Astrocyte of the cerebellum (primary cell): ENCODE measurements around the gene PRMT3.
A peak's percentile ranks its signal among the peaks of the same experiment; 100 is the strongest.

Experiments
- DNase-seq: peaks from one replicate; pipeline ENCODE4 v3.0.0-alpha.2; 2011; ENCODE audit warnings: low read depth
- H3K4me3 ChIP-seq: 2 replicates; pipeline ENCODE4 v1.5.1; 2011; ENCODE audit warnings: mild to moderate bottlenecking, low read depth, low read length, moderate library complexity
- in situ Hi-C: cut with HindIII; loops from 2 replicates; pipeline ENCODE4 v1.10.0; 2017; ENCODE audit warnings: low sequenced_read_pairs
- TF ChIP-seq, protein P1 (sequence below): IDR thresholded peaks from 2 replicates; pipeline ENCODE4 v1.5.1; 2012; ENCODE audit warnings: low read length, low read depth, moderate library complexity, mild to moderate bottlenecking; ENCODE audit errors: missing control alignments

PRMT3 gene

DNA sequence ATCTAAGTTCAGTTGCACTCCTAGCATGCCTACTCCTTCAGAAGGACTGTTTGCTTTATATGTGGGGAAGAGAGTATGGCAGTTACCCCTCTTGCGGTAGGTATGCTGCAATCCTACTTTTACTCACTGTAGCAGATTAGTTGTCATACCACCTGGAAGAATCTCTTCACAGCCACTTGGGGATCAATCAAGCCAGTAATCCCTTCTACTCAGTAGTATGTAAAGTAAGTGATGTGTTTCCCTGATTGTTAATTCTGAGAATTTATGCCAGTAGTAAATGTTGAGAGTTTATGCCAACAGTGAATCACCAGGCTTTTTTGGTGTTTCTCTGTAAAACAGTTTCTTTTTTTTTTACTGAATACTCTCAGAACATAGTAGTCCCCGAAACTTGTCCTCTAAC lies 34.4 kb downstream of the PRMT3 start:
- TF ChIP-seq, protein P1, sequence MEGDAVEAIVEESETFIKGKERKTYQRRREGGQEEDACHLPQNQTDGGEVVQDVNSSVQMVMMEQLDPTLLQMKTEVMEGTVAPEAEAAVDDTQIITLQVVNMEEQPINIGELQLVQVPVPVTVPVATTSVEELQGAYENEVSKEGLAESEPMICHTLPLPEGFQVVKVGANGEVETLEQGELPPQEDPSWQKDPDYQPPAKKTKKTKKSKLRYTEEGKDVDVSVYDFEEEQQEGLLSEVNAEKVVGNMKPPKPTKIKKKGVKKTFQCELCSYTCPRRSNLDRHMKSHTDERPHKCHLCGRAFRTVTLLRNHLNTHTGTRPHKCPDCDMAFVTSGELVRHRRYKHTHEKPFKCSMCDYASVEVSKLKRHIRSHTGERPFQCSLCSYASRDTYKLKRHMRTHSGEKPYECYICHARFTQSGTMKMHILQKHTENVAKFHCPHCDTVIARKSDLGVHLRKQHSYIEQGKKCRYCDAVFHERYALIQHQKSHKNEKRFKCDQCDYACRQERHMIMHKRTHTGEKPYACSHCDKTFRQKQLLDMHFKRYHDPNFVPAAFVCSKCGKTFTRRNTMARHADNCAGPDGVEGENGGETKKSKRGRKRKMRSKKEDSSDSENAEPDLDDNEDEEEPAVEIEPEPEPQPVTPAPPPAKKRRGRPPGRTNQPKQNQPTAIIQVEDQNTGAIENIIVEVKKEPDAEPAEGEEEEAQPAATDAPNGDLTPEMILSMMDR, result no peak
- H3K4me3 ChIP-seq, result no peak overlapping the region
- in situ Hi-C loops, result no loop called here
- DNase-seq, result no peak

DNA sequence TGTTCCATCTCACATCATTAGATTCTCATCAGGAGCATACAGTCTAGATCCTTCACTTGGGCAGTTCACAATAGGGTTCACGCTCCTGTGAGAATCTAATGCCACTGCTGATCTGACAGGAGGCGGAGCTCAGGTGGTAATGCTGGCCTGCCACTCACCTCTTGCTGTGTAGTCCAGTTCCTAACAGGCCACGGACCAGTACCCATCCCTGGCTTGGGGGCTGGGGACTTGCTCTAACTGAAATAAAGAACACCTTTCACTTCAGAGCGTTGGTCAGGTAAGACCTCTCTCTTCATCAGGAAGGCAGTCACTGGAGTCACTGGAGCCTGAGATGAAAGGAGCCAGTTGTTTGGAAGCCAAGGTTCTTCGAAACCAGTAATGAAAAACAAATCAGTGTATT lies 41.7 kb downstream of the PRMT3 start:
- TF ChIP-seq, protein P1, result no peak
- in situ Hi-C loops, result no loop called here
- DNase-seq, result no peak
- no peak overlapping the region for H3K4me3 ChIP-seq

DNA sequence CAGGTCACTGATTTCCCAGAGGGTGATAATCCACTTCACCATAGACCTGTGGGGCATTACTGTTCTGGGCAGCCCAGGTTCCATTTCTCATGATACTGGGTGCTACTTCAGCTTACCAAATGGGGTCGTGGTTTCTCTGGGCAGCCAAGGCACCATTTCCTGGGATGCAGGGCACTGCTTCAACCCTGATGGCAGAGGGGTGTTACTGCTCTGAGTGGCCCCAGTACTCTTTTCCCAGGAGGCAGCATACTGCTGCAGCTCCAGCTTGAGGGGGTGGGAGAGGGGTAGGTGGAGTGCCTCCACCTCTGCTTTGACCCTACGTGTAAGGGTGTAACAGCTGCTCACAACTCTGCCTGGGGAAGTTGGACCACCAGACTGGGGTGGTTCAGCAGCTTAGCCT lies 51.1 kb downstream of the PRMT3 start:
- H3K4me3 ChIP-seq, result no peak overlapping the region
- TF ChIP-seq, protein P1, result no peak
- in situ Hi-C loops, result no loop called here
- no peak for DNase-seq

DNA sequence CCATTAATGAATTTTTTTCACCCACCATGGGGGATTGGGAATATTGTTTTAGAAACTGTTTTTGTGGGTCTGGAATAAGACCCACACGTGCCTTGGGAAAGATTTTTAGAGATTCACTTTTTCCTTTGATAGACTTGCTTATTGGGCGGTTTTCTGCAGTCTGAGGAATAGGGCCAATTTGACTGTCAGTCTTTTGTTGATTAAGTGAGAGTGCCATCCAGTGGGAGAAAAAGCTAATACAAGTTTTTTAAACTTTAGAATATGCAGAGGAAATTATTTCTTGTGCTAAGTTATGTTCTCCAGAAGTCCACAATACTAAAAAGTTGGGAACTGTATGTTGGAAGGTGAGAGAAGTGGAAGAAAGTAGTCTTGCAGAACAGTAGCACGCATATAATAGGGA lies 56.1 kb downstream of the PRMT3 start:
- TF ChIP-seq, protein P1, result peak; percentile 31
- in situ Hi-C loops, result no loop called here
- no peak for DNase-seq
- no peak overlapping the region for H3K4me3 ChIP-seq

DNA sequence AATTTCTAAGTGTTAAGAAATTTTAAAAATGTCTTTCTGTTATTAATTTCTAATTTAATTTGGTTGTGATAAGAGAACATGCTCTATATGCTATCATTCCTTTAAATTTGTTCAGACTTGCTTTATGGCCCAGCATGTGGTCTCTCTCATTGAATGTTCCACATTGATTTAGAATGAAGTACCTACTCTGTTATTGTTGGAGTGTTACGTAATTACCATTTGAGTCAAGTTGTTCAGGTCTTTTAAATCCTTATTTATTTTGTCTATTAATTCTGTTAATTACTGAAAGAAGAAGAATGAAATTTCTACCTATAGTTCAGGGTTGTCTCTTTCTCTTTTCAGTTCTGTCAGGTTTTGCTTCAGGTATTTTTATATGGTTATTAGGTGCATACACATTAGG lies 57.0 kb downstream of the PRMT3 start:
- in situ Hi-C loops, result no loop called here
- TF ChIP-seq, protein P1, result no peak
- H3K4me3 ChIP-seq, result no peak overlapping the region
- no peak for DNase-seq

DNA sequence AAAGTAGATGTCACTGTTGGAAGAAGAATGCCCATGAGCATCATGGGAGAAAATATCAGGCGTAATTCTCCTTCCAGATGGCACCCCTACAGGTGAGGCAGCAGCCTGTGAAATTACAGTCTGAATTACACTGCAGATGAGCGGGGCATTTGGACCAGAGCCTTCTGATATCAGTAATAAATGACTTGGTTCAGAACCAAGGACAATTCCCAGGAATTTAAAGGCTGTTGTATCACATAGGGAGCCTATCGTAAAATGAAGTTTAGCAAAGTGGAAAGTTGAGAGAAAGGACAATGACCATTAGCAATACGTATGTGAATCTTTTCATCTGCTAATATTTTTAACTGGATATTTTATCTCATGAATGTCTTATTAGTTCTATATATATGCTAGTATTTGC lies 61.3 kb downstream of the PRMT3 start:
- TF ChIP-seq, protein P1, result no peak
- in situ Hi-C loops, result no loop called here
- H3K4me3 ChIP-seq, result no peak overlapping the region
- no peak for DNase-seq

DNA sequence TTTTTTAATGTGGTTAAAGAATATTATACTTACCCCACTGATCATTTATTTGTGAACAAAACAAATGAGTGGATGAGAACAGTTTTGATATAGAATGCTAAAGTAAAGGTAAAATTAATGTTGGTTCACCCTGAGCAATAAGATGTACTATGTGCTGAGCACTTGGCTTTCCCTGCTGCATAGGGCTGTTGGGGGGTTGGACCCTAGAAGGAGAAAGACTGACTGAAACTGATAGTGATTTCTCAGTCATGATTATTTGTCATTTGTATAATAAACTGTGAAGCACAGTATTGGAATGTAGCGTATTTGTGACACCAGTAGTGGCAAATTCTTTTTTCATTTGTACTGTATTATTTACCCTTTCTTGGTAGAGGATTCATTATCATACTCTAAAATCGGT lies 63.3 kb downstream of the PRMT3 start:
- in situ Hi-C loops, result no loop called here
- no peak overlapping the region for H3K4me3 ChIP-seq
- DNase-seq, result no peak
- TF ChIP-seq, protein P1, result no peak
